GM21825 (cell line): ENCODE data around the gene CRYBB3.

Experiments
- ATAC-seq: cut with Tn5 transposase; IDR thresholded peaks from one replicate; pipeline ENCODE4 v1.9.1; 2021; ENCODE audit warnings: mild to moderate bottlenecking, moderate library complexity; ENCODE audit not compliant: unreplicated experiment

The CRYBB3 gene

GRCh38 chr22:25199731-25200520 is at the start of gene CRYBB3:
Gene CRYBB3, plus strand, starts transcription at chr22:25199858. Its CDS starts 1,539 bp downstream, at chr22:25201397.
- no peak for ATAC-seq

DNA sequence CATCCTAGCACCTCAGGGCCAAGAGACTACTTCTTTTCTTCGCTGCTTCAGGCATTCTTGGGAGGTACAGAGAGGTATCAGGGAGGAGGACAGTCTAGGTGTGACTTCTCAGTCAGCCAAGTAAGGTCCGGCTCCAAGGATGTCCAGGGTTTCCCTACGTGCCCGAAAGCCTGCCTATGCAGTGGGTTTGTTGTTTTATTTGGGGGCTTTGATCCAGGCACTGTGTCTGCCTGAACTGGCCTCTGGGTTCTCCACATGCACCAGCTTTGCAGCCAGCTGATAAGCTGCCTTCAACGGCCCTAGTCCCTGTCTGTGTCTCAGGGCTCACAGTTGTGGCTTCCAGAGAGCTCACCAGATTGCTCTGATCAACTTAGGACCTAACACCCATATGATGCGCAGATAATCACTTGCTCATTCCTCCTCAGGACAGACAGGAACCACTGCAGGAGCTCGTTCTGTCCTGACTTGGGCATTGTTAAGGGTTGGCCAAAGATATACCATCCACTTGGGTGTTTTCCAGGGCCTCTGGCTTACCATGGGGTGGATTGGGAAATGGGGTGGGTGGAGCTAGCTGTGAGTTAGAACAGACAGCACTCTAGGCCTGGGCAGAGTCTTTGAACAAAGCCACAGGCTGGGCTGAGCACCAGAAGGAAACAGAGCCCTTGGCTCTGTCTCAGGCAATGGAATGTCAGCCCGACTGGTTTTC is 45.5 kb upstream of the CRYBB3 start:
- ATAC-seq = no peak

GRCh38 chr22:25154667-25154999 is 45.0 kb upstream of the CRYBB3 start:
- ATAC-seq = no peak

GRCh38 chr22:25156736-25157135 is 42.9 kb upstream of the CRYBB3 start:
- ATAC-seq = no peak

- no peak for ATAC-seq
Measured at GRCh38 chr22:25159028-25159427, 40.6 kb upstream of the CRYBB3 start.

GRCh38 chr22:25160120-25160996 is 39.3 kb upstream of the CRYBB3 start:
- ATAC-seq = no peak

- no peak for ATAC-seq
Measured at GRCh38 chr22:25161017-25161915, 38.4 kb upstream of the CRYBB3 start.

DNA sequence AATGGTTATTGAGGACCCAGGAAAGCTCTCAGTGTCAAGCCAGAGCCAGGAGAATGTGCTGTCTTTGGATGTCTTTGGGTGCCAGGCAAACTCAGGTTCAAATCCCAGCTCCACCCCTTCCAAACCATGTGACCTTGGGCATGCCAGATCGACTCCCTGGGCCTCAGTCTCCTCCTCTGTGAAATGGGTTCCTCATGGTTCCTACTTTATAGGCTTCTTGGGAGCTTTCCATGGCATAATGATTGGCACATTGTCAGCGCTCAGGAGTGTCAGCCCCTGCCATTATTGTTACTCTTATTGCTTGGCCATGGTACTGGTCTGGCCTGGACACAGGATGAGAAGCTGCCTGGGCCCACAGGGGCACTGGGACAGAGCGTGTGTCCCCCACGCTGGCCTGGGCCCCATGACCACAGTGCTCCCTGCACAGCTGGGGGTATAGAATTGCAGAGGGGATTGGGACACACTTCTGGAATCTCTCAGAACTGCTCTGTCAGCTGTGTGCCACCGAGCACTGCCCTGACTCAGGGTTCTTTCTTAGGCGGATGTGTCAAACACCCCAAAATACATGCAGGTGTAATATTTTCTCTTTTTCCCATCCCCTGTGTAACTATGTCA is 37.6 kb upstream of the CRYBB3 start:
- ATAC-seq = no peak

GRCh38 chr22:25162561-25162960 is 37.1 kb upstream of the CRYBB3 start:
- no peak for ATAC-seq

DNA sequence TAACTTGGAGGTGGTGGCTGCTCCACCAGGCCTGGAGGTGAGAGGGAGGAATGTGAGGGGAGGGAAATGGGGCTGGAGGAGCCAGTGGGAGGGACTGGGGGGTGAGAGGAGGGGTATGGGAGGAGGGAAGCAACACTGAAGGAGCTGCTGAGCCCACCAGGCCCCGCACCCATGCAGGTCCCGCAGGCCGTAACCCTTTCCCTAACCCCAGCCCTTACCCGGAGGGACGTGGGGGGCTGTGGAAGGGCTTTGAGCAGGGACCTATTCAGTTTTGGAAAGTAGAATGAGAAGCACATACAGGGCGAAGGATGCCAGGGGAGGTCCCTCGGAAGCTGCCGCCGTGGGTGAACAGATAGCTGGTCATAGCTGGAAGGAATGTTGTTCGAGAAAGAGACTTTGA is 33.9 kb upstream of the CRYBB3 start:
- no peak for ATAC-seq

GRCh38 chr22:25166266-25167040 is 33.2 kb upstream of the CRYBB3 start:
- ATAC-seq = no peak

- no peak for ATAC-seq
Measured at GRCh38 chr22:25167082-25167481, 32.6 kb upstream of the CRYBB3 start.

GRCh38 chr22:25167834-25168601 is 31.6 kb upstream of the CRYBB3 start:
- ATAC-seq = no peak

DNA sequence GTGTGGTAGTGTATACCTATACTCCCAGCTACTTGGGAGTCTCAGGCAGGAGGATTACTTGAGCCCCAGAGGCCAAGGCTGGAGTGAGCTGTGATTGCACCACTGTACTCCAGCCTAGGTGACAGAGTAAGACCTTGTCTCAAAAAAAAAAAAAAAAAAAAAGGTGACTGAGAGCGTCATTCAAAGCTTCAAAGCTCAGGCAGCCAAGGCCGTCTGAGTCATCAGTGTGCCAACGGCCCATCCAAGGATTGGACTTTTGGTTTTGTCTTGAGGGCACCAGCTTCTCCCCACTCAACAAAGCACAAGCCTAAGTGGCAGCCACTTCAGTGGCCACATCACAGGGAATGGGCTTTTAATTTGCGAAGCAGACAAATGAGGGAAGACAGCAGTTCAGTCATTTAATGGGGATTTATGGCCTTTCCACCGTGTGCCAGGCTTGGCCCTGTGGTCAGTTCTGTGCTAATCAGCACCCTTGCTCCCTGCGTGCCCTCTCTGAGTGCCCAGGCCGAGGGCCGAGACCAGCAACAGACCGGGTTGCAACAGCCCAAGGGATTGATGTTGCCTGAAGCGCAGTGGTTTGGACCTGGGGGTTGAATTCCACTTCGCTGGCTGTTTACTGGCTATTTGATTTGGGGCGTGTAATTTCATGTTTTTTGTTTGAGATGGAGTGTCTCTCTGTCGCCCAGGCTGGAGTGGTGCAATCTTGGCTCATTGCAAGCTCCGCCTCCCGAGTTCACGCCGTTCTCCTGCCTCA is 30.2 kb upstream of the CRYBB3 start:
- no peak for ATAC-seq

DNA sequence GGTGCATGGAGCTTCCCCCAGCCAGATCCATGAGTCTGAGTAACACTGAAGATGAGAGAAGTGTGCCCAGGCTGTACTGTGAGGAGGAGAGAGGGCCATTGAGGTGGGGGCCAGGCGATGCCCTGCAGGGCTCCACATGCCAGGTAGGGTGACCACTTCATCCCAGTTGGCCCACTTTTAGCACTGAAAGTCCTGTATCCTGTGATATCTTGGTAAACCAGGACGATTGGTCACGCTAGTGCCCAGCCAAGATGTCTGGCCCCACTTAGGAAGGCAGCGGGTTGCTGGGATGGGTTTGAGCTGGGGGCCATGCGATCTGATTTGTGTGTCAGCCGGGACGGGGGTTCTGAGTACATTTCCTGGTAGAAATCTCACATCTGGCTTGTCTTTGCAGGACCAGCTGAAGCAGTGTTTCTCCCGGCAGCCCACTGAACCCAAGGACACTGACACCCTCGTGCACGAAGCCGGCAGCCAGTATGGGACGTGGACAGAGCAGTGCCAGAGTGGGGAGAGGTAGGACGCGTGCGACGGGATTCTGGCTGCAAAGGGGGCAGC is 29.2 kb upstream of the CRYBB3 start:
- no peak for ATAC-seq

GRCh38 chr22:25172153-25172552 is 27.5 kb upstream of the CRYBB3 start:
- ATAC-seq = no peak

- no peak for ATAC-seq
Measured at GRCh38 chr22:25174156-25174887, 25.3 kb upstream of the CRYBB3 start.
